GM18858 (cell line): ENCODE results near the gene SCN2B.

Experiments used
- ATAC-seq: cut with Tn5 transposase; IDR thresholded peaks from one replicate; pipeline ENCODE4 v1.9.1; 2021; ENCODE audit not compliant: unreplicated experiment

SCN2B gene

DNA sequence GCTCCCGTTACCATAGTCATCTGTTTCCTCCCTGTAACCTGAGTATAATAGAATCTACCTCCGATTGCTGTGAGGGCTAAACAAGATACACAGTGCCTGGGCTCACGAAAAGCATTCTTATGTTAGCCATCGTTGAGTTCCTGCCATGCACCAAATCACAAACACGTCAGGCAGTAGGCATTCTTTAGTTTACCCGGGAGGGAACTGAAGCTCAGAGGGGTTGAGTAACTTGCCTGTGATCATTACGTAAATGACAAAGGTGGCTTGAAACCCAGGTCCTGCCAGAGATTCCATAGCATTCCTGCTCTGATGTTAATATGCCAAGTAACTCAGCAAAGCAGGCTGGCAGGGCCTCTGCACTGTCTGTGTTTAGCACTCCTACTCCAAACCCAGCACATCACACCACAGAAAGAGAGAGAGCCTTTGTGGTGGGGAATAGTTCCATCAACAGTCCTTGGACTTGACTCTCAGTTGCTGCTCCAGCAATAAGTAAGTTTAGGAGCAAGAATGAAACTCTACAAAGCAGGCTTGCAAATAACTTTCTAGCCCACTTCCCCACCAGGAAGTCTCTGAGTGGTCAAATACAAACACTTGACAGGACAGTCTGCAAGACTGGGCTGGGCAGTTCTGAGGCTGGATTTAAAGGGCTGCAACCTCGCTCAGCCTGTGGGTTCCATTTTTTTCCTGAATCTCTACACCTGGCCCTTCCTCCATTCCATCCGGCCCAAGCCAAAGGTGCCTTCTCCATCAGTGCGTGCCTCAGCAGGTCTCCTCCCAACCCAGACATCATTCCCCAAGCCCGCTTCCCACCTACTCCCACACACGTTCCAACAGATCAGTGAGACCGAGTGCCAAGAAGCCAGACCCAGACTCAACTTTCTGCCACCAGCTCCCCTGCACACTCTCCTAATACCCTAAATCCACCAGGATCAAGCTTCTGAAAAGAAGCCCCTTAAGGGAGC lies 1.1 kb downstream of the SCN2B start:
- no peak for ATAC-seq

GRCh38 chr11:118174006-118174567 lies 2.4 kb downstream of the SCN2B start:
- ATAC-seq: no peak

DNA sequence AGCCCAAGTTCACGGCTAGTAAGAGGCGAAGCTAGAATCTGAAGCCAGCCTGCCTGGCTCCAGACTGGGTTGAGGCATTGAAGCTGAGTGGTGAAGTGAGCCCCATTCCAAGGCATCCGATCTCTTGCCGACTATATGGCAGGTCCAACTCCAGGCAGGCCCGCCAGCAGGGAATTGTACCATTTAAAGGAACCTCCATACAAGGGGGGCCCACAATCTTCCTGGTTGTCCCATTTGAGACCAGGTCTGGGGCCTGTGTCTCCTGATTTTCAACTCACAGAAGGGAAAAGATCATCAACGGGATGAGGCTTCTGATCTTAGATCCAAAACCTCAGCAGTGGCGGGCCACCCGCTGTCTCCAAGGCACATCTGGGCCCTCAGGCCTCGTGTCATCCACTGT lies 4.1 kb downstream of the SCN2B start:
- ATAC-seq: no peak

DNA sequence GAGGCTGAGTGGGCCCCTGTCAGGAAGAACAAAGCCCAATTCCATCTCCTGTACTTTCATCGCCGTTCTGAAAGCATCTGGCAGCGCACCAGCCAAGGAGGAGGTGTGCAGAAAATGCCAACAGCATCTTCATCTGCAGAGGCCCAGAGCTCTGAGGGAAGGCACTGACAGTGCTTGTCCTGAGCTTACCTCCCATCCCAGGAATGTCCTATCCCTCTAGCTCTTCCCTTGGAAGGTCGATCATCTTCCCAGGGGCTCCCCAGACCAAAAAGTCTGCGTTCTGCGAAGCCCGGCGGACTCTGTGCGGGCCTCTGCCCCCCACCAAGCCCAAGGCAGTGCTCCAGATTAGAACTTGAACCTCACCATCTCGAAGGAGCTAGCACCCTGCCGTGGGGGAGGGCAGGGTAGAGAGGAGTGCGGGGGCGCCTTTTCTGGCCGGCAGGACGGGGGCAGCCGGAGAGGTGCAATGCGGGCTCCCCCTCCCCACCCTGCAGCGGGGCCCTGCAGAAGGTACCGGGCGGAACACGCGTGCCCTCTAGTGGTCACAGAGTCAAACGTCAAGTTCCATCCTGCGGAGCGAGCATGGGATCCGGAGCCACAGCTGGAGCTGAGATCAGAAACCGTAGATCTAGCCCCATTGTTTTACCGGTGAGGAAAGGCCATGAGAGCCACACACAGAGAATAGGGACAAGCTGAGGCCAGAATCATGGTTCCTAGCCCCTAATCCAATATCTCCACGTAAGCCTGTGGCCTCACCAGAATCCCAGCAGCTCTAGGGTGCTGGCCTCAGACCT lies 5.0 kb downstream of the SCN2B start:
- no peak for ATAC-seq

- ATAC-seq: no peak
Observed at GRCh38 chr11:118170882-118171268, 5.6 kb downstream of the SCN2B start.

DNA sequence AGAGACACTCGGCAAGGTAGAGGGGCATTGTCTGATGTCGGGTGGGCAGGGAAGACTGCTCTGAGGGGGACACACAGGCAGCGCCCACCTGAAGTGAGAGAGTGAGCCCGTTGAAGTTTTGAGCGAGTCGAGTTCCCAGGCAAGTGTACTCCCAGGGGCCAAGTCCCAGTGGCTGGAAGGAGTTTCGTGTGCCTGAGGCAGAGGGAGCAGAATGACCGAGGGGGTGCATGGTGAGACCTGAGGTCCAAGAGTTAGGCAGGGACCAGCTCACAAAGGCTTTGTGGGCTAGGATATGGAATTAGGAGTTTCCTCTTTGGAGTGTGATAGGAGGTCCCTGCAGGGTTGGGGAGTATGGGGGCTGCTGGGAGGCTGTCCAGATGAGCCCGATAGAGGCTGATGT lies 6.2 kb downstream of the SCN2B start:
- no peak for ATAC-seq

DNA sequence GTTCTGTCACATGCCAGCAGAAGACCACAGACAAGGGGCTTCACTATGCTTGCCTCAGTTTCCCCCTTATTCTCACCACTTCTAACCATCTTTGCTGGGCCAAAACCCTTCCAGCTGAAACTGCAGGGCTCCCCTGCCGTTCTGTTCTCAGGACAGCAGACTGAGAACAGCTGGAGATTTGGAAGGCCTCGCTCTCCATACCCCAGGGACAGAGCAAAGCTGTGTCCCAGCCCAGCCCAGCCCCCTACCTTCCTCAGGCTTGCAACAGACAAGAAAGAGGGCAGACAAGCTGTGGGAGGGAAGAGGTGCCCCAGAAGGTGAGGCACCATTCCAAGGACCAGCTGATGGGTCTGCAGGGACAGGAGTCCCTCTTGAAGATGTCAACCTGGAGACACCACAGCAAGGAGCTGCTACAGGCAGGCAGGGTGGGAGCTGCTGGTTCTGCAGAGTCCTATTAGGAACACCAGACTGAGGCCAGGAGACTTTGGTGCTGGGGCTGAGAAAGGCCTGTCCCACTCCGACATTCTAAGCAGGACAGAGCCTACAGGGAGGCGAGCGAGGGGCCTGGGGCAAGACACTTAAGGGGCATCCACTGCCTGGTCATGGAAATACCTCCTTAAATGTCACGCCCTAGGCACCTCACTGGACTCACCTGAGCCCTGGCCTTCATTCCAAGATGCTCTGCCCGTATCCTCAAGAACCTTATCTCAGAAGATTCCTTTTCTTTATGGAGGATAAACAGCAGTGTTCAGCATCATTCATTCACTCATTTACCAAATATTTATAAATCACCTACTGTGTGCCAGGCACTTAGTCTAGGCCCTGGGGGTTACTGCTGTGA lies 6.9 kb downstream of the SCN2B start:
- no peak for ATAC-seq

DNA sequence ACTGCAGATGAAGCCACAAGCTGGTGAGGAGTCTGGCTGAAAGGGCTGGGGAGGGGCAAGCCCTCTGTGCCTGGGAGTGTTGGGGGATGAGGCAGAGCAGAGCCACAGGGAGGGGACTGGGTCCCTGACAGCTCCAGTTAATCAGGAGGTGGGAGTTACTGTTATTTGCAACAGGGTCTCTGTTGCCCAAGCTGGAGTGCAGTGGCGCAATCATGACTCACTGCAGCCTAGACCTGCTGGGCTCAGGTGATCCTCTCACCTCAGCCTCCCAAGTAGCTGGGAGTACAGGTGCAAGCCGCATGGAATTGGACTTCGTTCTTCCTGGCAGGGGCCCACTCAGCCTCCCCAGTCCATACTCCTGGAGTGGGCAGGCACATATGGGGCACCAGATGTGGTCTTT lies 7.7 kb downstream of the SCN2B start:
- ATAC-seq: no peak

GRCh38 chr11:118168316-118168715 lies 8.1 kb downstream of the SCN2B start:
- ATAC-seq: no peak

DNA sequence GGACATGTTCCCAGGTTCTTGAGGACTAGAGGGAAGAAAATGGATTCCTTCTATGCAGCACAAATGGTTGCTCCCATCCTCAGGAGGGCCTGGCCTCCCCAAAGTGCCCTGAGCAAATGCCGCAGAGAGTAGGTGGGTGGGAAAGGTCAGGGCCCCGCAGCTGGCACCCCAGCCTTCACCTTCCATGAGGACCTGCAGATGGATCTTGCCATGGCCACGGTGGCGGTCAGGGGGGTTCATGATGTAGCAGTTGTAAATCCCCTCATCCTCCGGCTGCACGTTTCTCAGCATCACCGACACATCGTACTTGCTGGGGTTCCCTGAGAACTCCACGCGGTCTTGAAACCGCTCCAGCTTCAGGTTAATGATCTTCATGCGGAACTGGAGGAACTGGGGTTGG lies 8.5 kb downstream of the SCN2B start:
- ATAC-seq: no peak

- ATAC-seq: no peak
Observed at GRCh38 chr11:118167253-118167652, 9.2 kb downstream of the SCN2B start.

DNA sequence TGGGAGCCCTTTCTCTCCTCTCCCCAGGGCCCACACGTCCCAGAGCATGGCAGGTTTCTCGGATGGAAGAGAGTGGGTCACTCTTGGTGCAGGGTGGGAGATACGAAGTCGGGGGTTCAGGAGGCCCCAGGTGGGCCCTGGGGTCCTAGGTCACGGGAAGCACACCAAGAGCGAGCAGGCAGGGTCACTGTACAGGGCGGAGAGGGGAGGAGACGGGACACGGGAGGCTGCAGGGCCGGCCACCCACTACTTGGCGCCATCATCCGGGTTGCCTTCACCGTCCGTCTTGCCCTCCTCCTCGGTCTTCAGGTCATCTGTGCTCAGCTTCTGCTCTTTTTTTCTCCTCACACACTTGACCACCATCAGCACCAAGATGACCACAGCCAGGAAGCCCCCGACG lies 9.8 kb downstream of the SCN2B start:
- no peak for ATAC-seq

DNA sequence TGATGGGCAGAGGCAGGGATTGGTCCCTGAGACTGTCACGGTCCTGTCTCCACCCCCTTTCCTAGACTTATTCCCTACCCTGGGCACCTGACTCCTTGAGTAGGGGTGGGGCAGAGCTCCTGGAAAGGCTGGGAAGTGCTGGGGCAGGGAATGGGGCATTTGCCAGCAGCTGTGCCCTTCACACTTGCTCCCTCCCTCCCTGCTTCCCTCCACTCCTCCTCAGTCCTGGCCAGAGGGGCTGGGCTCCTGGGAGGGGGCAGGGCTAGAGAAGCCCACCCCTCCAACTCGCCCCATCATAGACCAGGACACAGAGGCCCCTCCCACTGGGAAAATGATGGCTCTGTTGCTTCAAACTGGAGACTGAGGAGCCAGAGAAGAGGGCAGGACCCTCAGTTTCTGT lies 11.6 kb downstream of the SCN2B start:
- no peak for ATAC-seq

GRCh38 chr11:118163494-118163893 lies 12.9 kb downstream of the SCN2B start:
- ATAC-seq: no peak

DNA sequence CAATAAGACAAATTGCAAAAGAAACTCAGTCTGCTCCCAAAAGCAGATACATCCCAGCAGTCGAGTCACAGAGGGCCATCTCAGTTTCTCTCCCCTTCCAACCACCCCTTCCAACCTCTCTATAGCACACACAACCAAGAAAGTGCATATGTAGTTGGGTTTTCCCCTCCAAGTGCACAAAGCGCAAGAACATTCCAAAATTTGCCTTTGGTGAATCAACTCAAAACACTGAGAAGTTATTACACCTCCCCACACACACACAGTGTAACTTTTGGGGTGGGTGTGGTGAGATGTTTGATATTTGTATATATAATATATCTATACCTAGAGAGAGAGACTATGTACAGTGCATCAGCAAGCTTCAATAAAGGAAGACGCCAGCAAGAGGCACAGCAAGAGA lies 13.6 kb downstream of the SCN2B start:
- no peak for ATAC-seq

GRCh38 chr11:118161786-118162185 lies 14.7 kb downstream of the SCN2B start:
- ATAC-seq: no peak

GRCh38 chr11:118157186-118157895 lies 19.1 kb downstream of the SCN2B start:
- ATAC-seq: no peak

- ATAC-seq: no peak
Observed at GRCh38 chr11:118156531-118157185, 19.8 kb downstream of the SCN2B start.

- no peak for ATAC-seq
Observed at GRCh38 chr11:118155776-118156530, 20.5 kb downstream of the SCN2B start.
